Measurements from ENCODE around the gene XXYLT1.
"Not testable (repeated sequence)": the region's sequence is repeated elsewhere in the genome, so short reads cannot be mapped to it uniquely, and the experiment has no call there.

Gene XXYLT1

GRCh38 chr3:195226445-195226844, 44.5 kb downstream of the XXYLT1 start:
- DNase-seq, result no peak

GRCh38 chr3:195224980-195225580, 45.9 kb downstream of the XXYLT1 start:
- no peak for DNase-seq

GRCh38 chr3:195224156-195224979, 46.6 kb downstream of the XXYLT1 start:
- DNase-seq, result no peak

- no peak for DNase-seq
Measured at GRCh38 chr3:195221876-195222617, 48.9 kb downstream of the XXYLT1 start.

GRCh38 chr3:195221015-195221853, 49.7 kb downstream of the XXYLT1 start:
- no peak for DNase-seq

GRCh38 chr3:195219351-195220230, 51.4 kb downstream of the XXYLT1 start:
- DNase-seq, result no peak

GRCh38 chr3:195218331-195218730, 52.6 kb downstream of the XXYLT1 start:
- DNase-seq, result not testable (repeated sequence)

GRCh38 chr3:195215576-195215975, 55.4 kb downstream of the XXYLT1 start:
- not testable (repeated sequence) for DNase-seq

- DNase-seq, result no peak
Measured at GRCh38 chr3:195214381-195214780, 56.6 kb downstream of the XXYLT1 start.

- DNase-seq, result no peak
Measured at GRCh38 chr3:195213639-195214315, 57.2 kb downstream of the XXYLT1 start.

- no peak for DNase-seq
Measured at GRCh38 chr3:195212749-195213375, 58.1 kb downstream of the XXYLT1 start.

- no peak for DNase-seq
Measured at GRCh38 chr3:195212033-195212748, 58.8 kb downstream of the XXYLT1 start.

GRCh38 chr3:195210266-195210973, 60.5 kb downstream of the XXYLT1 start:
- no peak for DNase-seq

- DNase-seq, result no peak
Measured at GRCh38 chr3:195209847-195210265, 61.1 kb downstream of the XXYLT1 start.

- no peak for DNase-seq
Measured at GRCh38 chr3:195209083-195209846, 61.7 kb downstream of the XXYLT1 start.

- DNase-seq, result no peak
Measured at GRCh38 chr3:195208631-195209030, 62.3 kb downstream of the XXYLT1 start.

GRCh38 chr3:195208183-195208582, 62.8 kb downstream of the XXYLT1 start:
- DNase-seq, result no peak

GRCh38 chr3:195207731-195208130, 63.2 kb downstream of the XXYLT1 start:
- no peak for DNase-seq

Data from NCI-H526 treated with DMSO at 0.1 percent for 48 hours (cell line).